ENCODE results near the gene MFGE8. TPM values are rescaled to one million over a fixed set of nuclear protein-coding genes. Genes with fewer than 3 reads are reported as not detected.
"Not testable (repeated sequence)": the region's sequence is repeated elsewhere in the genome, so short reads cannot be mapped to it uniquely, and the experiment has no call there.

The MFGE8 gene
- polyA plus RNA-seq, 6 donors from 2014 or later = 1.2 to 4.0 (median 1.8) TPM; not detected in 1

GRCh38 chr15:88932271-88932874, 19.2 kb upstream of the MFGE8 start:
- Mint-ChIP-seq H3K9me3 (peaks cover 4 to 50% (median 18%) of the 10 kb centered on the region in 7 donors), H3K4me1 (no peaks in the 10 kb centered on the region), H3K36me3 (no peaks in the 10 kb centered on the region), H3K27me3 (peaks cover 15 to 63% (median 49%) of the 10 kb centered on the region in 3 donors), H3K27ac (no peak overlapping the region), H3K4me3 (no peak overlapping the region)
- ATAC-seq (ENCODE audit: low read depth in 2 of 2) = no peak
- DNase-seq = no peak

GRCh38 chr15:88930579-88930978, 17.4 kb upstream of the MFGE8 start:
- H3K4me1 Mint-ChIP-seq = no peaks in the 10 kb centered on the region

GRCh38 chr15:88929358-88930098, 16.3 kb upstream of the MFGE8 start:
- Mint-ChIP-seq H3K9me3 (peaks cover 4 to 42% (median 14%) of the 10 kb centered on the region in 7 donors), H3K27me3 (peaks cover 10 to 41% (median 39%) of the 10 kb centered on the region in 3 donors)
- ATAC-seq (ENCODE audit: low read depth in 2 of 2); H3K27ac Mint-ChIP-seq; H3K36me3 Mint-ChIP-seq; DNase-seq; H3K4me3 Mint-ChIP-seq; H3K4me1 Mint-ChIP-seq: not testable (repeated sequence)

More at GRCh38 chr15:88930579-88930978, 17.4 kb upstream of the MFGE8 start:
- H3K27ac Mint-ChIP-seq = no peak overlapping the region
- DNase-seq (no peak), ATAC-seq (ENCODE audit: low read depth in 2 of 2) (no peak)
- peaks cover 10 to 48% (median 41%) of the 10 kb centered on the region in 3 donors for H3K27me3 Mint-ChIP-seq
- H3K36me3 Mint-ChIP-seq = no peaks in the 10 kb centered on the region
- peaks cover 4 to 51% (median 18%) of the 10 kb centered on the region in 7 donors for H3K9me3 Mint-ChIP-seq
- H3K4me3 Mint-ChIP-seq = no peak overlapping the region

DNA sequence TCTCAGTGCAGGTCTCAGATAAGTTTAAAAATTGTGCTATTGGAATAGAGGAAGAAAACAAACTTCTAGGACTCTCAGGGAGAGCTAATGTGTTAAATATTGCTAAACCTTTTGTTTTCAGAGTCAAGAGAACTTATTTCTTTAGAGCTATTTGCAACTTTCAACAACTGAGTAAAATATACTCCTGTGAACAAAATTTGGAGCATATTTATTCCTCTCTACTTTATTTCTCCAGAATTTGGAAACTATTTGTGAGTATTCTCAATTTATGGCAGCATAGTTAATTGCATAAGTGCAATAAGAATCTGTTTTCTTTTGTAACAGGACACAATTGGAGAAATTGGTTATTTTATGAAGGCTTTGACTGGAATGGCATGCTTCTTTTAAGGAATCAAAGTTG, 15.0 kb upstream of the MFGE8 start:
- not testable (repeated sequence) for H3K36me3 Mint-ChIP-seq; H3K4me3 Mint-ChIP-seq; H3K4me1 Mint-ChIP-seq; DNase-seq; H3K27ac Mint-ChIP-seq; ATAC-seq (ENCODE audit: low read depth in 2 of 2)
- H3K27me3 Mint-ChIP-seq = peaks cover 16 to 43% (median 29%) of the 10 kb centered on the region in 3 donors
- H3K9me3 Mint-ChIP-seq = peaks cover 2 to 32% (median 12%) of the 10 kb centered on the region in 7 donors

- H3K4me1 Mint-ChIP-seq; ATAC-seq (ENCODE audit: low read depth in 2 of 2); H3K4me3 Mint-ChIP-seq; H3K27ac Mint-ChIP-seq; DNase-seq; H3K36me3 Mint-ChIP-seq: not testable (repeated sequence)
- Mint-ChIP-seq H3K9me3 (peaks cover 0 to 20% (median 8%) of the 10 kb centered on the region in 7 donors), H3K27me3 (peaks cover 12 to 25% (median 20%) of the 10 kb centered on the region in 3 donors)
These were observed 12.5 kb upstream of the MFGE8 start for GRCh38 chr15:88925648-88926047.

- DNase-seq; H3K9me3 Mint-ChIP-seq; ATAC-seq (ENCODE audit: low read depth in 2 of 2); H3K36me3 Mint-ChIP-seq; H3K4me3 Mint-ChIP-seq; H3K27ac Mint-ChIP-seq; H3K4me1 Mint-ChIP-seq: not testable (repeated sequence)
- H3K27me3 Mint-ChIP-seq = peaks cover 26 to 57% (median 44%) of the 10 kb centered on the region in 3 donors
These were observed 7.8 kb upstream of the MFGE8 start for GRCh38 chr15:88920892-88921435.

- DNase-seq (no peak), ATAC-seq (ENCODE audit: low read depth in 2 of 2) (no peak)
- Mint-ChIP-seq H3K27ac (no peak overlapping the region), H3K27me3 (peaks cover 26 to 53% (median 44%) of the 10 kb centered on the region in 3 donors), H3K36me3 (no peaks in the 10 kb centered on the region), H3K9me3 (no peaks in the 10 kb centered on the region), H3K4me3 (no peak overlapping the region), H3K4me1 (no peaks in the 10 kb centered on the region)
These were observed 7.2 kb upstream of the MFGE8 start for GRCh38 chr15:88920186-88920891.

DNA sequence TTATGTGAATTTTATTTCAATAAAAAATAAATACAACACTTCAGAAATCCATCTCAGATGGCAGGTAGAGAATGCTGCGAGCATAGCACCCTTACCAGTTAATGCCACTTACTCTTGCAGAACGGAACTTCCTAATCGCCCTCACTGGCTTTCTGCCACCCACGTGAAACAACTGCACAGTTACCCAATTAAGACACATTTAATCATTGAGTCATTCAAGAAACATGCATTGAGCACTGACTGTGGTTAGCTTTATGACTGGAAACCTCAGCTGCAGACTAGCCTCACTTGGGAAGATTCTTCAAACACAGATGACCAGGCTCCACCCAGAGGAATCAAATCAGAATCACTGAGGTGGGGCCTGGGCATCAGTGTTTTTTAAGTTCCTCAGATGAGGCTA, 5.6 kb upstream of the MFGE8 start:
- Mint-ChIP-seq H3K9me3 (no peaks in the 10 kb centered on the region), H3K27ac (peak overlapping the region in 1 of 6 donors; percentile 16), H3K36me3 (no peaks in the 10 kb centered on the region), H3K4me1 (peaks cover under 1% of the 10 kb centered on the region in 3 donors), H3K4me3 (no peak overlapping the region), H3K27me3 (peaks cover 22 to 46% (median 44%) of the 10 kb centered on the region in 3 donors)
- DNase-seq = no peak
- no peak for ATAC-seq (ENCODE audit: low read depth in 2 of 2)

DNA sequence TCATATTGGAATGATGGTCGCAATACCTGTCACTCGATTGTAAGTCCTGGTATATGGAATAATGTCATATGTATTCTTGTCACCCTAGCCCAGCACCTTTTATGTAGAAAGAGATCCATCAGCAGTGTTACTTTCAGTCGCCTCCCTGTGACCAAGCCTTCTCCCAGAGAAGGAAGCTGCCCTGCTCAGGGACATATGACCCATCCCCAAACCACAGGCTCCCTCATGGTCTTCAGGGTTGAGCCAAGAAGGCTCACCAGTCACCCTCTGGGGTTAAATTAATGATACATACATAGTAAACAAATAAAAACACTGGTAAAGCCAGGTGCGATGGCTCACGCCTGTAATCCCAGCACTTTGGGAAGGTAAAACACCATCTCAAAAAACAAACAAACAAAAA, 4.6 kb upstream of the MFGE8 start:
- H3K9me3 Mint-ChIP-seq = no peaks in the 10 kb centered on the region
- no peak overlapping the region for H3K4me3 Mint-ChIP-seq
- no peak overlapping the region for H3K27ac Mint-ChIP-seq
- peaks cover 5 to 7% (median 6%) of the 10 kb centered on the region in 3 donors for H3K4me1 Mint-ChIP-seq
- no peak for DNase-seq
- H3K27me3 Mint-ChIP-seq = peaks cover 20 to 44% (median 42%) of the 10 kb centered on the region in 3 donors
- ATAC-seq (ENCODE audit: low read depth in 2 of 2) = no peak
- H3K36me3 Mint-ChIP-seq = no peaks in the 10 kb centered on the region

GRCh38 chr15:88915354-88915753, 2.2 kb upstream of the MFGE8 start:
- H3K36me3 Mint-ChIP-seq = no peaks in the 10 kb centered on the region
- H3K9me3 Mint-ChIP-seq = no peaks in the 10 kb centered on the region
- H3K27ac Mint-ChIP-seq = no peak overlapping the region
- no peak for DNase-seq
- no peak for ATAC-seq (ENCODE audit: low read depth in 2 of 2)
- H3K27me3 Mint-ChIP-seq = peaks cover 14 to 36% (median 31%) of the 10 kb centered on the region in 3 donors
- peaks cover 10 to 18% (median 14%) of the 10 kb centered on the region in 3 donors for H3K4me1 Mint-ChIP-seq
- no peak overlapping the region for H3K4me3 Mint-ChIP-seq

DNA sequence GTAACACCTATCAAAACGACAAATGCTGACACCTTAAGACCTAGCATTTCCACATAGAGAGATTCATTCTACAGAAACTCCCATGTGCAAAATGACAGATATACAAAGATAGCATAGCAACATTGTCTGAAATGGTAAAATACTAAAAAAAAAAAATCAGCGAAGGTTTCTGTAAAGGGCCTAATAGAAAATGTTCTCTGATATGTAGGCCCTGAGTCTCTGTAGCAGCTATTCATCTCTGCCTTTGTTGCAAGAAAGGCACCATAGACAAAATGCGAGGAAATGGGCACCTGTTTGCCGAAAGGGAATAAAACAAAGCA, 631 bp upstream of the MFGE8 start:
- no peaks in the 10 kb centered on the region for H3K9me3 Mint-ChIP-seq
- H3K4me1 Mint-ChIP-seq = peaks cover 13 to 22% (median 17%) of the 10 kb centered on the region in 3 donors
- H3K4me3 Mint-ChIP-seq = peak overlapping the region; percentile 89 to 99 (median 96)
- peaks cover 12 to 23% (median 16%) of the 10 kb centered on the region in 3 donors for H3K27me3 Mint-ChIP-seq
- ATAC-seq (ENCODE audit: low read depth in 2 of 2) = no peak
- no peak for DNase-seq
- no peaks in the 10 kb centered on the region for H3K36me3 Mint-ChIP-seq
- H3K27ac Mint-ChIP-seq = peak overlapping the region in 3 of 6 donors; percentile 62 to 92 (median 88)

- Mint-ChIP-seq H3K4me3 (peak overlapping the region; percentile 89 to 99 (median 96)), H3K27ac (peak overlapping the region in 1 of 6 donors; percentile 57), H3K4me1 (peaks cover 13 to 27% (median 19%) of the 10 kb centered on the region in 3 donors)
These were observed 668 bp downstream of the MFGE8 start for GRCh38 chr15:88912500-88912921.

GRCh38 chr15:88911766-88912118, 1.4 kb downstream of the MFGE8 start:
- Mint-ChIP-seq H3K4me3 (peak overlapping the region in 6 of 8 donors; percentile 75 to 99 (median 92)), H3K9me3 (no peaks in the 10 kb centered on the region), H3K4me1 (peaks cover 13 to 27% (median 19%) of the 10 kb centered on the region in 3 donors), H3K27ac (peak overlapping the region in 1 of 6 donors; percentile 78), H3K36me3 (no peaks in the 10 kb centered on the region), H3K27me3 (peaks cover 0 to 6% (median 0%) of the 10 kb centered on the region in 3 donors)
- ATAC-seq (ENCODE audit: low read depth in 2 of 2) (no peak), DNase-seq (no peak)

More at GRCh38 chr15:88912500-88912921, 668 bp downstream of the MFGE8 start:
- no peaks in the 10 kb centered on the region for H3K9me3 Mint-ChIP-seq
- DNase-seq (no peak), ATAC-seq (ENCODE audit: low read depth in 2 of 2) (no peak)
- H3K27me3 Mint-ChIP-seq = peaks cover 2 to 10% (median 4%) of the 10 kb centered on the region in 3 donors
- H3K36me3 Mint-ChIP-seq = no peaks in the 10 kb centered on the region
